ENCODE results near the gene CRB2.

- TF ChIP-seq, protein P1, sequence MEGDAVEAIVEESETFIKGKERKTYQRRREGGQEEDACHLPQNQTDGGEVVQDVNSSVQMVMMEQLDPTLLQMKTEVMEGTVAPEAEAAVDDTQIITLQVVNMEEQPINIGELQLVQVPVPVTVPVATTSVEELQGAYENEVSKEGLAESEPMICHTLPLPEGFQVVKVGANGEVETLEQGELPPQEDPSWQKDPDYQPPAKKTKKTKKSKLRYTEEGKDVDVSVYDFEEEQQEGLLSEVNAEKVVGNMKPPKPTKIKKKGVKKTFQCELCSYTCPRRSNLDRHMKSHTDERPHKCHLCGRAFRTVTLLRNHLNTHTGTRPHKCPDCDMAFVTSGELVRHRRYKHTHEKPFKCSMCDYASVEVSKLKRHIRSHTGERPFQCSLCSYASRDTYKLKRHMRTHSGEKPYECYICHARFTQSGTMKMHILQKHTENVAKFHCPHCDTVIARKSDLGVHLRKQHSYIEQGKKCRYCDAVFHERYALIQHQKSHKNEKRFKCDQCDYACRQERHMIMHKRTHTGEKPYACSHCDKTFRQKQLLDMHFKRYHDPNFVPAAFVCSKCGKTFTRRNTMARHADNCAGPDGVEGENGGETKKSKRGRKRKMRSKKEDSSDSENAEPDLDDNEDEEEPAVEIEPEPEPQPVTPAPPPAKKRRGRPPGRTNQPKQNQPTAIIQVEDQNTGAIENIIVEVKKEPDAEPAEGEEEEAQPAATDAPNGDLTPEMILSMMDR (IDR thresholded peaks at IDR 0.05) = no peak
- TF ChIP-seq POLR2A (IDR thresholded peaks at IDR 0.05) = no peak
Observed at GRCh38 chr9:123420592-123421111, 64.7 kb downstream of the CRB2 start.

All from body of pancreas (tissue), 4 donors.